ENCODE results near the gene GJB4. TPM values are rescaled to one million over a fixed set of nuclear protein-coding genes. Genes with fewer than 3 reads are reported as not detected.
"Not testable (repeated sequence)": the region's sequence is repeated elsewhere in the genome, so short reads cannot be mapped to it uniquely, and the experiment has no call there.

Gene GJB4
- polyA plus RNA-seq, 2 of the 4 experiments (the other 2 are of a cell fraction): not detected

DNA sequence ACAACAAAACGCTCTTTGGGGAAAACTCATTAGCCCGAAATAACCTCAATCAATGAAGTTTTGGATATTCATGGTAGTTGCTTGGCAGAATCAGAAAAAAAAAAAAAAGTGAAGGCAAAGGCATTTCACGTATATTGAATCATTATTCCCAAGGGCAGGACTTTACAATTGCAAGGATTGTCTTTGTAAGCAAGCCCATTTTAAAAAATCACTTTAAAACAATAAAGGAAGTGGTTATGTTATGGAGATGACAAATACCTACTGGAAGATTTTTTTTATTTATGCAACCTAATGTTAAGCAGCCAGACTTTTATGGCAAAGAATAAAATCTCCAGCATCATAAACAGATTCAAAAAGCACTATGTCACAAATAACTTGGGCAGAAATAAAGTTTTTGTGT, 9.3 kb downstream of the GJB4 start (continued):
- TF ChIP-seq BHLHE40 (IDR thresholded peaks at IDR 0.05; ENCODE audit: low read depth, low read length): no peak
- TF ChIP-seq, protein P1, sequence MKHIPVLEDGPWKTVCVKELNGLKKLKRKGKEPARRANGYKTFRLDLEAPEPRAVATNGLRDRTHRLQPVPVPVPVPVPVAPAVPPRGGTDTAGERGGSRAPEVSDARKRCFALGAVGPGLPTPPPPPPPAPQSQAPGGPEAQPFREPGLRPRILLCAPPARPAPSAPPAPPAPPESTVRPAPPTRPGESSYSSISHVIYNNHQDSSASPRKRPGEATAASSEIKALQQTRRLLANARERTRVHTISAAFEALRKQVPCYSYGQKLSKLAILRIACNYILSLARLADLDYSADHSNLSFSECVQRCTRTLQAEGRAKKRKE (CRISPR knock-in tag; IDR thresholded peaks at IDR 0.05; ENCODE audit: low read depth): no peak
- TF ChIP-seq, protein P2, sequence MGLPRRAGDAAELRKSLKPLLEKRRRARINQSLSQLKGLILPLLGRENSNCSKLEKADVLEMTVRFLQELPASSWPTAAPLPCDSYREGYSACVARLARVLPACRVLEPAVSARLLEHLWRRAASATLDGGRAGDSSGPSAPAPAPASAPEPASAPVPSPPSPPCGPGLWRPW (IDR thresholded peaks at IDR 0.05): no peak

DNA sequence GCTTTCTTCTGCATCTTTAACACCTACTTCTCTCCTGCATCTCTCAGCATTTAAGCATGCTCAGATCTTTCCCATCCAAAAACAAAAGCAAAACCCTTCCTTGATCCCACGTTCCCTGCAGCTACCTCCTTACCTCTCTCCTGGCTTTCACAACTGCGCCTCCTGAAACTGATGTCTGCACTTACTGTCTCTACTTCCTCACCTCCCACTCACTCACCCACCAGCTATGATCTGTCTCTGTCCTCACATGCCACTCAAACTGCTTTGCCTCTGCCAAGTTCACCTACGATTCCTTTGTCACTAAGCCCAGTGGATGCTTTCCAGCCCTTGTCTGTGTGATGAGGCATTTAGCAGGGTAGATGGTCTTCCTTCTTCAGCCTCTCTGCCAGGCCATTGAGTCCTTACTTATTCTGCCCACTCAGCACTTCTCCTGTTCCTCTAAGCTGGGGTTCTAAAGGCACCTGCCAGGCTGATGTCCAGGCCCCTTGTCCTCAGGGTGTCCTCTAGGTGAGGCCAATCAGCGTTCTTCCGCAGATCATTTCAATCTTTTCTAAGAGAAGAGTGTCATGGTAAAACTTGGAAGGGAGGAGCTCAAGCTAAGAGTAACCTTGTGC, 11.5 kb downstream of the GJB4 start:
- no peak overlapping the region for H3K4me3 ChIP-seq
- ChIA-PET CTCF (interaction anchor here (0.6 to 1.4 kb wide), 3 partner anchors 28 to 1363 kb away, joined by 3 read pairs; no protein-coding TSS in a partner anchor), POLR2A (no interaction called here)
- no peak for DNase-seq (ENCODE audit: low read depth in 1 of 2, low spot score in 1 of 2)
- TF ChIP-seq FOSB (CRISPR knock-in tag; IDR thresholded peaks at IDR 0.05) (no peak), MAFK (IDR thresholded peaks at IDR 0.05; ENCODE audit: partially characterized antibody) (peak; percentile 53)
- TF ChIP-seq, protein P3, sequence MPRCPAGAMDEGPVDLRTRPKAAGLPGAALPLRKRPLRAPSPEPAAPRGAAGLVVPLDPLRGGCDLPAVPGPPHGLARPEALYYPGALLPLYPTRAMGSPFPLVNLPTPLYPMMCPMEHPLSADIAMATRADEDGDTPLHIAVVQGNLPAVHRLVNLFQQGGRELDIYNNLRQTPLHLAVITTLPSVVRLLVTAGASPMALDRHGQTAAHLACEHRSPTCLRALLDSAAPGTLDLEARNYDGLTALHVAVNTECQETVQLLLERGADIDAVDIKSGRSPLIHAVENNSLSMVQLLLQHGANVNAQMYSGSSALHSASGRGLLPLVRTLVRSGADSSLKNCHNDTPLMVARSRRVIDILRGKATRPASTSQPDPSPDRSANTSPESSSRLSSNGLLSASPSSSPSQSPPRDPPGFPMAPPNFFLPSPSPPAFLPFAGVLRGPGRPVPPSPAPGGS (IDR thresholded peaks at IDR 0.05): no peak
- H3K4me2 ChIP-seq: no peak overlapping the region
- H3K27ac ChIP-seq: no peak overlapping the region
- no peak for FAIRE-seq
- no peak for ATAC-seq
- H3K4me1 ChIP-seq: no peaks in the 10 kb centered on the region
- 84% methylated on average over 5 of the region's 5 CpGs for WGBS (ENCODE audit: missing lambda C conversion rate)
- H3K9me3 ChIP-seq: no peaks in the 10 kb centered on the region

DNA sequence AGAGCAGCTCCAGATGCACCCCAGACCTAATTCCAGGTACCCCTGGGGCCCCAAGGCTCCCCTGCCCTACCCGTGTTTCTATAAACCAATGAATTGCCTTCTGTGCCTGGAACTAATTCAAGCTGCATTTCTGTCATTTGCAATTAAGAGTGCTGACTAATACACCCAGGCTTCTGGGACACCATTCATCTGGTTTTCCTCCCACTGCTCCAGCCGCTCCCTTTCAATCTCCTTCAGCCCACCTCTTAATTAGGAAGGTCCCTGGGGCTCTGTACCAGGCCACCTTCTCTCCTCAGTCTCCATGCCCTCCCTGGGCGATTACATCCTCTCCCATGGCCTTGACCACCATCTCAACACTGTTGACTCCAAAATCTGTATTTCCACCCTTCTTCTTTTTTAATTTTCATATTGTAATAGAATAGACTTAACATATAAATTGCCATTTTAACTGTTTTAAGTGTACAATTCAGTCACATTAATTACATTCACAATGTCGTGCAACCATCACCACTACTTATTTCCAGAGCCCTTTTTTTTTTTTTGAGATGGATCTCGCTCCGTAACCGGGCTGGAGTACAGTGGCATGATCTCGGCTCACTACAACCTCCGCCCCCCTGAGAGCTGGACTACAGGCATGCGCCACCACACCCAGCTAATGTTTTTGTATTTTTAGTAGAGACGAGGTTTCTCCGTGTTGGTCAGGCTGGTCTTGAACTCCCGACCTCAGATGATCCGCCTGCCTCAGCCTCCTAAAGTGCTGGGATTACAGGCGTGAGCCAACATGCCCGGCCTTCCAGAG, 12.2 kb downstream of the GJB4 start:
- DNase-seq (ENCODE audit: low read depth in 1 of 2, low spot score in 1 of 2) (no peak), FAIRE-seq (no peak), ATAC-seq (no peak)
- Histone ChIP-seq H3K9me3 (no peaks in the 10 kb centered on the region), H3K4me1 (no peaks in the 10 kb centered on the region), H3K4me3 (no peak overlapping the region), H3K4me2 (no peak overlapping the region), H3K27ac (no peak overlapping the region)
- ChIA-PET POLR2A (no interaction called here), CTCF (interaction anchor here (0.6 to 1.6 kb wide), 4 partner anchors 15 to 1363 kb away, joined by 3 to 4 read pairs (median 3); no protein-coding TSS in a partner anchor)
- TF ChIP-seq TFCP2L1 (CRISPR knock-in tag; IDR thresholded peaks at IDR 0.05) (no peak), JUN (IDR thresholded peaks at IDR 0.05) (no peak), HEYL (CRISPR knock-in tag; IDR thresholded peaks at IDR 0.05) (no peak), ZC3H11A (IDR thresholded peaks at IDR 0.05) (no peak), CBX8 (IDR thresholded peaks at IDR 0.05) (no peak), FOSL2 (IDR thresholded peaks at IDR 0.05) (no peak), FOSL2 (CRISPR knock-in tag; IDR thresholded peaks at IDR 0.05) (no peak)
- TF ChIP-seq, protein P4, sequence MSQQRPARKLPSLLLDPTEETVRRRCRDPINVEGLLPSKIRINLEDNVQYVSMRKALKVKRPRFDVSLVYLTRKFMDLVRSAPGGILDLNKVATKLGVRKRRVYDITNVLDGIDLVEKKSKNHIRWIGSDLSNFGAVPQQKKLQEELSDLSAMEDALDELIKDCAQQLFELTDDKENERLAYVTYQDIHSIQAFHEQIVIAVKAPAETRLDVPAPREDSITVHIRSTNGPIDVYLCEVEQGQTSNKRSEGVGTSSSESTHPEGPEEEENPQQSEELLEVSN (IDR thresholded peaks at IDR 0.05; ENCODE audit: borderline replicate concordance, low read depth): no peak
- TF ChIP-seq, protein P5, sequence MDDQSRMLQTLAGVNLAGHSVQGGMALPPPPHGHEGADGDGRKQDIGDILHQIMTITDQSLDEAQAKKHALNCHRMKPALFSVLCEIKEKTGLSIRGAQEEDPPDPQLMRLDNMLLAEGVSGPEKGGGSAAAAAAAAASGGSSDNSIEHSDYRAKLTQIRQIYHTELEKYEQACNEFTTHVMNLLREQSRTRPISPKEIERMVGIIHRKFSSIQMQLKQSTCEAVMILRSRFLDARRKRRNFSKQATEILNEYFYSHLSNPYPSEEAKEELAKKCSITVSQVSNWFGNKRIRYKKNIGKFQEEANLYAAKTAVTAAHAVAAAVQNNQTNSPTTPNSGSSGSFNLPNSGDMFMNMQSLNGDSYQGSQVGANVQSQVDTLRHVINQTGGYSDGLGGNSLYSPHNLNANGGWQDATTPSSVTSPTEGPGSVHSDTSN (IDR thresholded peaks at IDR 0.05): no peak
- WGBS (ENCODE audit: missing lambda C conversion rate): 74% methylated on average over 15 of the region's 16 CpGs

DNA sequence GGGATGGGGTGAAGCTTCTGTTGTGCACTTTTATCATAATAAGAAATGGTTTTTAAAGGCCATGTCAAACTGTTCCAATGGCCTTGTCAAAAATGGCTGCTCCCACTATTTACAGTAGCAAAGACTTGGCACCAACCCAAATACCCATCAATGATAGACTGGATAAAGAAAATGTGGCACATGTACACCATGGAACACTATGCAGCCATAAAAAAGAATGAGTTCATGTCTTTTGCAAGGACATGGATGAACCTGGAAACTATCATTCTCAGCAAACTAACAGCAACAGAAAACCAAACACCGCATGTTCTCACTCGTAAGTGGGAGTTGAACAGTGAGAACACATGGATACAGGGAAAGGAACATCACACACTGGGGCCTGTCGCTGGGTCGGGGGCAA, 13.6 kb downstream of the GJB4 start:
- CTCF ChIA-PET: interaction anchor here (1.5 to 1.6 kb wide), 2 partner anchors 13 to 79 kb away, joined by 4 to 5 read pairs; no protein-coding TSS in a partner anchor
- not testable (repeated sequence) for FAIRE-seq

More for the DNA sequence above, 13.6 kb downstream of the GJB4 start:
- DNase-seq (ENCODE audit: low read depth in 1 of 2, low spot score in 1 of 2); POLR2A ChIA-PET; ATAC-seq; H3K4me2 ChIP-seq; H3K4me3 ChIP-seq; H3K27ac ChIP-seq; H3K4me1 ChIP-seq; H3K9me3 ChIP-seq: not testable (repeated sequence)
- WGBS (ENCODE audit: missing lambda C conversion rate): 79% methylated on average over 4 of the region's 4 CpGs

All from A549 (cell line).